NCI-H146 treated with DMSO at 0.1 percent for 48 hours (cell line): ENCODE measurements around the gene CDH23.

Experiments used
- DNase-seq: peaks from one replicate; lab custom pipeline; 2025; ENCODE audit not compliant: unreplicated experiment; lab: John Stamatoyannopoulos, UW

CDH23 gene

GRCh38 chr10:71419750-71420149 lies 23.0 kb downstream of the CDH23 start:
- DNase-seq, result no peak

- no peak for DNase-seq
Measured at GRCh38 chr10:71421075-71421434, 24.3 kb downstream of the CDH23 start.

- no peak for DNase-seq
Measured at GRCh38 chr10:71423250-71423649, 26.5 kb downstream of the CDH23 start.

- DNase-seq, result no peak
Measured at GRCh38 chr10:71423901-71424300, 27.2 kb downstream of the CDH23 start.

GRCh38 chr10:71424496-71425194 lies 27.9 kb downstream of the CDH23 start:
- no peak for DNase-seq

GRCh38 chr10:71426058-71426605 lies 29.4 kb downstream of the CDH23 start:
- no peak for DNase-seq

GRCh38 chr10:71427246-71427645 lies 30.5 kb downstream of the CDH23 start:
- DNase-seq, result no peak

GRCh38 chr10:71429304-71429703 lies 32.6 kb downstream of the CDH23 start:
- no peak for DNase-seq

GRCh38 chr10:71429929-71430328 lies 33.2 kb downstream of the CDH23 start:
- no peak for DNase-seq

- DNase-seq, result peak; percentile 12
Measured at GRCh38 chr10:71431239-71432100, 34.8 kb downstream of the CDH23 start.

- no peak for DNase-seq
Measured at GRCh38 chr10:71432101-71432905, 35.6 kb downstream of the CDH23 start.

- no peak for DNase-seq
Measured at GRCh38 chr10:71432956-71433767, 36.4 kb downstream of the CDH23 start.

- no peak for DNase-seq
Measured at GRCh38 chr10:71433768-71434744, 37.3 kb downstream of the CDH23 start.

GRCh38 chr10:71434760-71435394 lies 38.2 kb downstream of the CDH23 start:
- no peak for DNase-seq

GRCh38 chr10:71435571-71436267 lies 39.0 kb downstream of the CDH23 start:
- no peak for DNase-seq

GRCh38 chr10:71436268-71437125 lies 39.8 kb downstream of the CDH23 start:
- DNase-seq, result no peak

- no peak for DNase-seq
Measured at GRCh38 chr10:71437537-71438092, 40.9 kb downstream of the CDH23 start.
